Effector memory CD4-positive, alpha-beta T cell (primary cell): ENCODE results near the gene ZSCAN20.

ENCODE experiments used
- DNase-seq, 3 donors: peaks; one replicate each; pipeline ENCODE4 v3.0.0-alpha.2; 2020
- H3K27ac ChIP-seq: 2 replicates; pipeline ENCODE4 v1.7.0; 2013; ENCODE audit warnings: mild to moderate bottlenecking, low read length, moderate library complexity; ENCODE audit not compliant: insufficient read depth, poor library complexity, severe bottlenecking
- H3K27me3 ChIP-seq: replicated peaks from 2 replicates; pipeline ENCODE4 v1.7.0; 2013; ENCODE audit warnings: mild to moderate bottlenecking, low read length; ENCODE audit not compliant: insufficient read depth, control insufficient read depth, poor library complexity, severe bottlenecking
- H3K36me3 ChIP-seq: 2 replicates; pipeline ENCODE4 v1.7.0; 2013; ENCODE audit warnings: mild to moderate bottlenecking, low read length, moderate library complexity; ENCODE audit not compliant: control insufficient read depth, insufficient read depth
- H3K4me1 ChIP-seq: 2 replicates; pipeline ENCODE4 v1.7.0; 2013; ENCODE audit warnings: low read length, mild to moderate bottlenecking; ENCODE audit not compliant: control insufficient read depth, insufficient read depth, poor library complexity, severe bottlenecking
- H3K4me3 ChIP-seq: 2 replicates; pipeline ENCODE4 v1.7.0; 2013; ENCODE audit warnings: low read length, low read depth, mild to moderate bottlenecking; ENCODE audit not compliant: insufficient read depth, poor library complexity, severe bottlenecking
- H3K9me3 ChIP-seq: 2 replicates; pipeline ENCODE4 v1.7.0; 2013; ENCODE audit warnings: mild to moderate bottlenecking, low read length, moderate library complexity; ENCODE audit not compliant: control insufficient read depth

Gene ZSCAN20

GRCh38 chr1:33433509-33434362, 38.7 kb upstream of the ZSCAN20 start:
- no peak overlapping the region for H3K4me3 ChIP-seq
- no peak for DNase-seq
- H3K27ac ChIP-seq, result no peak overlapping the region
- peaks cover 7% of the 10 kb centered on the region for H3K4me1 ChIP-seq
- no peaks in the 10 kb centered on the region for H3K27me3 ChIP-seq
- H3K9me3 ChIP-seq, result no peaks in the 10 kb centered on the region
- H3K36me3 ChIP-seq, result no peaks in the 10 kb centered on the region

DNA sequence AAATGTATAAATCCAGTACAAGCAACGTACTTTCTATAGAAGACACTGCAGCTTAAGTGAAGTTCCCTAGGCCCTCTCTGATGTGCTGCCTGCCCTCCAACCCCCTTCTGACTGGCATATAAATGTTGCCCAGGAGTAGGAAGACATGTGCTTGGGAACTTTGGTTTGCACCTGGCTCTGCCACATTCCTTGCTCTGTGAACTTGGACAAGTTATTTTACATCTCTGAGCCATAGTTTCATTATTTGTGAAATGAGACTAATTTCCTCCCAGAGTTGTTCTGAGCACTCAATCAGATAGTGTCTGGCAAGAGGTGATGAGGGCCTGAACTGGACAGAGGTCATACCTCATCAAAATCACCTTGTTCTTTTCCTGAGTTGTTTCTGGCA, 38.1 kb upstream of the ZSCAN20 start:
- Histone ChIP-seq H3K27me3 (no peaks in the 10 kb centered on the region), H3K36me3 (no peaks in the 10 kb centered on the region), H3K4me3 (no peak overlapping the region), H3K27ac (no peak overlapping the region), H3K9me3 (no peaks in the 10 kb centered on the region), H3K4me1 (peaks cover 7% of the 10 kb centered on the region)
- DNase-seq, result no peak

GRCh38 chr1:33435096-33435820, 37.2 kb upstream of the ZSCAN20 start:
- Histone ChIP-seq H3K27me3 (no peaks in the 10 kb centered on the region), H3K9me3 (no peaks in the 10 kb centered on the region), H3K27ac (no peak overlapping the region), H3K4me1 (peaks cover 4% of the 10 kb centered on the region), H3K4me3 (no peak overlapping the region), H3K36me3 (no peaks in the 10 kb centered on the region)
- no peak for DNase-seq

GRCh38 chr1:33436557-33437285, 35.7 kb upstream of the ZSCAN20 start:
- Histone ChIP-seq H3K27me3 (no peaks in the 10 kb centered on the region), H3K9me3 (no peaks in the 10 kb centered on the region), H3K27ac (no peak overlapping the region), H3K4me3 (no peak overlapping the region), H3K36me3 (no peaks in the 10 kb centered on the region), H3K4me1 (no peaks in the 10 kb centered on the region)
- DNase-seq, result no peak

GRCh38 chr1:33438364-33439160, 33.9 kb upstream of the ZSCAN20 start:
- DNase-seq, result no peak
- Histone ChIP-seq H3K9me3 (no peaks in the 10 kb centered on the region), H3K27me3 (no peaks in the 10 kb centered on the region), H3K4me3 (no peak overlapping the region), H3K4me1 (no peaks in the 10 kb centered on the region), H3K36me3 (no peaks in the 10 kb centered on the region), H3K27ac (no peak overlapping the region)

DNA sequence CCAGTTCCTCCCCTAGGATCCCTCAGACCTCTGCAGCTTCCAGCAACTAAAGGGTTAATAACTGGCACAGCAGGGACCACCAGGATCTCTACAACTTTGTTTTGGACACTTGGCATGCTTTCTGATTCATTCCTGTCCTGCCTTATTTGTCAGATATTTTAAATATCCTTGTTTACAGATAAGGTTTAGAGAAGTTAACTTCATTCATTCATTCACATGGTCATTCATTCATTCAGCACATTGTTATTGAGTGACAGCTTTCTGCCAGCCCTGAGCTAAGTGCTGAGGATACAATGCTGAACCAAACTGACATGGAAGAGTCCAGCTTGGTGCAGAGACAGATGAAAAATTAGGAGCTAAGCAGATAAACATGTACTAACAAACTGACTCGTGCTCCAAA, 32.8 kb upstream of the ZSCAN20 start:
- Histone ChIP-seq H3K4me1 (no peaks in the 10 kb centered on the region), H3K36me3 (no peaks in the 10 kb centered on the region), H3K4me3 (no peak overlapping the region), H3K9me3 (no peaks in the 10 kb centered on the region), H3K27ac (no peak overlapping the region), H3K27me3 (no peaks in the 10 kb centered on the region)
- no peak for DNase-seq

GRCh38 chr1:33441088-33441745, 31.2 kb upstream of the ZSCAN20 start:
- H3K27ac ChIP-seq, result no peak overlapping the region
- H3K27me3 ChIP-seq, result no peaks in the 10 kb centered on the region
- no peaks in the 10 kb centered on the region for H3K4me1 ChIP-seq
- no peak for DNase-seq
- no peaks in the 10 kb centered on the region for H3K36me3 ChIP-seq
- no peaks in the 10 kb centered on the region for H3K9me3 ChIP-seq
- no peak overlapping the region for H3K4me3 ChIP-seq

DNA sequence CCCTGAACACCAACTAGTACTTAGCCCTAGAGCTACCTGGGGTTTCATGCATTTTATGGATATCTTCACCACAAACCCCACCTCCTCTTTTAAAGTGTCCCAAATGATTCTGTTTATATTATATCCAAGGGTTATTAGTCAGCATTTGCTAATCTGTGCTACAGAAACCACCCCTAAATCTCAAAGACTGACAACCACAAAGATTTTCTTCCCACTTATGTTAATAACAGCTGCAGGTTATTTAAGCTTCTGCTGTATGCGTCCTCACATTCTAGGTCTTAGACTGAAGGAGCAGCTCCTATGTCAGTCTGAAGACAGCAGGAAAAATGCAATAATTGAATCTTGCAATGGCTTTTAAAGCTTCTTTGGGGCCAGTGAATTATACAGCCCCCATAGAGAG, 30.3 kb upstream of the ZSCAN20 start:
- Histone ChIP-seq H3K4me3 (no peak overlapping the region), H3K4me1 (no peaks in the 10 kb centered on the region), H3K27me3 (no peaks in the 10 kb centered on the region), H3K36me3 (no peaks in the 10 kb centered on the region), H3K27ac (no peak overlapping the region), H3K9me3 (no peaks in the 10 kb centered on the region)
- no peak for DNase-seq

- Histone ChIP-seq H3K4me3 (no peak overlapping the region), H3K27me3 (no peaks in the 10 kb centered on the region), H3K27ac (no peak overlapping the region), H3K4me1 (no peaks in the 10 kb centered on the region), H3K9me3 (no peaks in the 10 kb centered on the region), H3K36me3 (no peaks in the 10 kb centered on the region)
- DNase-seq, result no peak
Measured at GRCh38 chr1:33443080-33443704, 29.3 kb upstream of the ZSCAN20 start.
